Activated CD4-positive, alpha-beta T cell treated with anti-CD3 and anti-CD28 coated beads, Interleukin-2, amount 50 U/mL, for 16 hours (primary cell): Measurements from ENCODE around the gene KRT76.
A peak's percentile ranks its signal among the peaks of the same experiment; 100 is the strongest.

ENCODE experiments used
- DNase-seq: peaks from one replicate; pipeline ENCODE4 v3.0.0-alpha.2; 2020

Gene KRT76

DNA sequence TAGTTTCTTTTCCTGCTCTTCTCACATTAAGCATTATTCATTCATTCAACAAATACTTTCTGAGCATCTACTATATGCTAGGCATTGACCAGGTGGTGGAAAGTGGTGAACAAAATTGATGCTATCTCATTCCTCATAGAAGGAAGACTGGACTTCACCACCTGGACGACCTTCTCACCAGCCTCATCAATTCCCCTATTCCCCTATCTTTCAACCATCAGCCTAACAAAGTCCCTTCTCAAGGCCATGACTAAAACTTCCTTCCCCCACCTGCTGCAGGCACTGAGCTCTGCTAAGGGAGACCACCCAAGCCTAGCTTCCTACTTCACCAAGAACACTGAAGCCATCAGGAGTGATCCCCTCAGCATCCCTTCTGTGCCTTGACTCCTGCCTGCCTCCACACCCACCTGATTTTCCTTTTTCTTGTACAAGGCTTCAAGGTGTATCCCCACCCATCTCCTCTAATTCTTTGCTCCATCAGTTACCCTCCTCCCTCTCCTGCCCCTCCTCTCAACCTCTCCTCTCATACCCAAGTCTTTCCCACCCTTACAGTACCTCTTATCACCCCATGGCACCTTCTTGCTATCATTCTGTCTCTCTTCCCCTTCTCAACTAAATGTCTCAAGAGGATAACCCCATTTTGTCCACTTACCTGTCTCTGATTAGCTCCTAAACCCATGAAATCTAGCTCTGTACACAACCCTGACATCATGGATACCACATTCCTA lies 19.5 kb downstream of the KRT76 start:
- no peak for DNase-seq

DNA sequence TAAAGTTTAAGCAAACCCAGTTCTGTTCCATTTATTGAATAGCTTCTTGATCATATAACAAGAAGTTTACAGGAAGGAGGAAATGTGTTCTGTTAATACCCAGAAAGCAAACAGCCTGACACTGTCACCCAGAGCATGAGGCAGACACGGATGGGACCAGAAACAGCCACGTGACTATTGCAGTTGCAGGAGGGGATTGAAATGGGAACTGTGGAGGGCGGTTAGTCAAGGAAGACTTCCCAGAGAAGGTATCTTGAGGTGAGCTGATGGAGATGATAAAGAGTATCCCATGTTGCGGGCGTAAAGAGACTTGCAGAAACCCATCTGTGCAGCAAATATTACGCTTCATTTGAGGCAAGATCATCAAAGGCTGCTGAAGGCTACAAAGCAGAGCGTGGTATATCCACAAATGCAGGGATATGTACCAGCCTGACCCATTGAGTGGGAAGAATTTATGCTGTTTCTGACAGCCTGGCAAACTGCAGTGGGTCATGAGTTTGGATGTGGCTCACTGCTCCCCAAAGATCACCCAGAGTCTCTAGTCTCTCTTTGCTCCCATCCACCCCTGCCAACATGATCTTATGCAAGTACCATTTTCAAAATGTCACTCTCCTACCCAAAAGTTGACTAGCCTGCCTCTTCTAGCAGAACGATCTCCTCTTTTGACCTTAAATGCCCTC lies 20.7 kb downstream of the KRT76 start:
- DNase-seq: no peak

DNA sequence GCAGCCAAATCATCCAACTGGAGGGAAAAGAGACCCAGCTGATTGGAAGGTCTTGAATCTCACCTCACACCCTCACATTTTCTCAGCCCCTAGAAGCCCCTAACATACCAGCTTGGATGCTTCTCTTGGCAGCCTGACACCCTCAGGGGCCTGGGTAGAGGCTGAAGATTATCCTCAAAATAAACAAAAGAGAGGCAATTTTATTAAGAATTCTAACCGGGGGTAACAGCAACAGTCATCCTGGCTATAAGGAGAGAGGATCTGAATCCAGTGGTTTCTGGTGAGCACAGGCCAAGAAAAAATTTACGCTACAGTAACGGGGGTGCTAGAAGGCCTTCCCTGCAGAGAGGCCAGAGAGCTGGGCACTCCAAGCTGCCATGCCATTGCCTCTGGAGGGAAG lies 21.6 kb downstream of the KRT76 start:
- no peak for DNase-seq

DNA sequence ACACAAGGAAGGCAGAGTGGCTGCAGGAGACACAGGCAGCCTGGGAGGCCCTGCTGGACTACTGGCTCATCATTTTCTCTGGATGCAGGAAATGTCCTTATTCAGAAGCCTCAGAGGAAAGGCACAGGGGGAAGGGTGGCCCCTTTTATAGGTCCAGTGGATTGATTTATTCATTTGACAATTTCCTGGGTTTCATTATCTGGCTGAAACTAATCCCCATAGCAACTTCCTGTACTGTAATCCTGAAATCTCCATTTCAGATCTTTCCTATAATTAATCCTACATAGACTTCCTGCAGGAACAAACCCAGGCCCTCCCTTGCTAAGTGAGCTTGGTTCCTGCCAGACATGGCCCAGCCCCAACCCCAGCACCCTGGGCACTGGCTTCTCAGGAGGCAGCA lies 23.0 kb downstream of the KRT76 start:
- no peak for DNase-seq

DNA sequence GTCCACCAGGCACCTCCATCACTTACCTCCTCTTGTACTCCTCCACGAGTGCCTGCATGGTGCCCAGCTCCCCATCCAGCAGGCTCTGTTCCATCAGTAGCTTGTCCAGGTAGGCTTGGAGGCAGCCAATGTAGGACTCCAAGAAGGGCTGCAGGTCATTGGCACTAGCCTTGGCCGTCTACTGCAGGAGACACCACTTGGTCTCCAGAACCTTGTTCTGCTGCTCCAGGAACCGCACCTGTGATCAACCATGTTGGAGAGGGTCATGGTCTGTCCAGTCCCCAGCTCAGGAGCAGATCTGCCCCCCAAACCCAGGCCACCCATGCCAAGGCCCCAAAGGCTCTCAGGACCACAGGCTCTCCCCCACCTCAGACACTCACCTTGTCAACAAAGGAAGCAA lies 23.9 kb downstream of the KRT76 start:
- no peak for DNase-seq

DNA sequence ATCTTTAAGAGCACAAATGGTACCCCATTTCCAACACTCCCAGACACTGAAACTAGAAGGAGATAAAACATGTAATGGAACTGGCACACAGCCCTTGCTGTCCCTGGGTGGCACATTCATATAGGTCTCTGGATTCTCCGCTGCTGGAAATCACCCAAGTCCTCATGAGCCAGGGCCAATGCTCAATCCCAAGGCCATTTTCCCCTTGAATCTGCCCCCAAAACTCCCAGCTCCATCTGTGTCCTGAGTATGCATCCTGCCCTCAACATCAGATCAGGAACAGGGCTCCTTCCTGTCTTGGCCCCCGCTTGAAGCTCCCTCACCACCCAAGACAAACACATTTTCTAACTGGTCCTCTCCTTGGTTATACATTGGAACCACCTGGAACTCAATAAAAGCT lies 24.6 kb downstream of the KRT76 start:
- DNase-seq: no peak

DNA sequence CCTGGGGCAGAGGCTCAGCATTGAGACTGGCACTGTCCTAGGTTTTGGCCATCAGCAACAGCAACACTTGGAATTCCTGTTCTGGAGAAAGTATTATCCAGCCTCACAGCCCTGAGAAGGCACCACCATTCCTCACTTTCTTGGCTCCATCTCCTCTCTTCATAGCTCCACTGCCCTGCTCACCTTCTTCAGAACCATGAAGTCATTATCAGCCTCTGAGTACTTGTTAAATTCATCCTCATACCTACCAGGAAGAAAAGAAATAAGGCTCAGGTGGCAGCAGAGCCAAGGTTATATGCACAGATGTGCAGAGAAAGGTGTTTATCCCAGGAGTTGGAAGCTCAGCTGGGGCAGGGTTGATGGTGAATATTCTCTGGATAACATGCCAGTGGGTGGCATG lies 25.4 kb downstream of the KRT76 start:
- DNase-seq: no peak

DNA sequence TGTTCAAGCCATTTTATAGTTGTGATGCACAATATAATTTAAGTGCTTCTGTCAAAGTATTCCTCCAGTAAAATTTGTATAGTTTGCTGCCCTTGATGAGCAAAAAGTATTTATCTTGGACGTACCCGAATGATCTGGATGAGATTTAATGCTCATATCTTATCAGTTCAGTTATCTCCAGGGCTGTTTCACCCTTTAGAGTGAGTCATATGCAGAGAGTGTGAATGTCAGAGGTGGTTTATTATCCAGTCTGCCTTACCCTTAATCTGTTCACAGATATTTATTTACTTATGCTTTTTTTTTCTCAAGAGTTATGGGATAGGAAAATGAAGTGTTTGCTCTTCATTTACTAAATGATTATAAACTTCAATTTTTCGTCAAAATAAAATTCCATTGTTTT lies 26.6 kb downstream of the KRT76 start:
- DNase-seq: peak; percentile 1

DNA sequence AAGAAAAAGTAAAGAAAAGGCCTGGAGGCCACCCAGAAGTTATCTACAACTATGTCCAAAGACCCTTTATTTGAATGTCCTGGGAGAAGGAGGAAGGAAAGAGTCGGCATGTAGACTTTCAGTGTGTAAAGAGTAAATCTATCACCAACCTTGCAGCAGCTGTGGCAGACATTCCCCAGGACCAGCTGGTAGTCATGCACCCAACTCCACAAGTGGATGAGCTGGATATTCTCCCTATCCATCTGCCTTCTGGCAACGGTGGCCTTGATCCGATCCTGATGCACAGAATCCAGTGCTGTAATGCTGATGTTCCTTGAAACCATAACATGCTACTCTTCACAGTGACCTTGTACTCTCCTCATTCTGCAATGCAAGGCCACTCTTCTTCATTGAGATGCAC lies 27.3 kb downstream of the KRT76 start:
- DNase-seq: no peak

DNA sequence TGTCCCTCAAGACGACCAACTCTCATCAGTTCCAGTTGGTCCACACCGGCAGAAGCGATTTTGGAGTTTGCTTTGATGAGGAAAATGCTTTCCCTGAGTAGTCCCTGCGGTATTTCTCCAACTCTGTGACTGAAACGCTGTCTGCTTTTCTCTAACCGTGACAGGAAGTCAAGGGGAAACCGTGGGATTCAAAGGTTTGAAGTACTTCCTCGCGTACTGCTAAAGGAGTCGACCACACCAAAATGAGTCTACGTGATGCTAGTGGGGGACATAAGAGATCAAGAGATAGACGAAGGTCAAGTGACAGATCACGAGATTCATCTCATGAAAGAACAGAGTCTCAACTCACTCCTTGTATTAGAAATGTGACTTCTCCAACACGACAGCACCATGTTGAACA lies 28.6 kb downstream of the KRT76 start:
- DNase-seq: no peak

DNA sequence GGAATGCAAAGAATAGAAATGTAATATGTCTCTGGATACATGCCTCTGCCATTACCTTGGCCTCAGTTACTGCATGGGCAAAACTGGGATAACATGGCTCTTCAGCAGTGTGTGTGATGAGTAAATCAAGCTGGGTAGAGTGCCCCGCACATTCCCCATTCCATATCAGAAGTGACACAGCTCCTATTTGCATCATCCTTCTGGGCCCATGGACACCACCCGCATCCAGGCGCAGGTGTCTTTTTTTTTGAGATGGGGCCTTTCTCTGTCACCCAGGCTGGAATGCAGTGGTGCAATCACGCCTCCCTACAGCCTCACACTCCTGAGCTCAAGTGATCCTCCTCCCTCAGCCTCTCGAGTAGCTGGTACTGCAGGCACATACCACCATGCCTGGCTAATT lies 31.6 kb downstream of the KRT76 start:
- no peak for DNase-seq

DNA sequence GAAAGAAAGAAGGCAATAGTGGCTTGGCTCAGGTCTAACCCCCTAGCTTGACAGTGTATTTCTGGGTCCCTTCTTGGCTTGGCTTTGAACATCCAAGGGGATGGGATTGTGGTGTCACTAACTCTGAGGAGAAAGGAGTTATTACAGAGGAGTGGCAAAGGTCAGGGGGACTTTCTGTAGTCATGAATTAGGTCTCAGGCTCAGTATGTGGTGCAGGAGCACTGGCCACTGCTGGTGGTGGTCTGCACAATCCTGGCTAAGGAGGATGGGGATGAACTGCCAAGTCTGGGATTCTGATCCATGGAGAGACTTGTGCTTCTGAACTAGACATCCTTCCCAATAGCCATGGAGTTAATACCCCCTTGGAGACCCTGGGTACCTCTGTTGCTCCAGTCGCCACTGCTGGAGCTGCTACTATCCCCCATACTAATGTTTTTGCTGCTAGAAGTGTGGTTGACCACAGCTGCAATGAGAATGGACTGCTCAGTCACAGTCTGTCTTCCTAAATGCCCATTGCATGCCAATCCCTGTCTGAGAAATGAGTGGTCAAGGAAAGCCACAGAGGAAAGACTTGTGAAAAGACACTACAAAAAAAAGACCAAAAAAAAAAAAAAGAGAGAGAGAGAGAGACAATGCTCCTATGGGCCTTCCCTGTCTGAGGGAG lies 32.5 kb downstream of the KRT76 start:
- DNase-seq: no peak

DNA sequence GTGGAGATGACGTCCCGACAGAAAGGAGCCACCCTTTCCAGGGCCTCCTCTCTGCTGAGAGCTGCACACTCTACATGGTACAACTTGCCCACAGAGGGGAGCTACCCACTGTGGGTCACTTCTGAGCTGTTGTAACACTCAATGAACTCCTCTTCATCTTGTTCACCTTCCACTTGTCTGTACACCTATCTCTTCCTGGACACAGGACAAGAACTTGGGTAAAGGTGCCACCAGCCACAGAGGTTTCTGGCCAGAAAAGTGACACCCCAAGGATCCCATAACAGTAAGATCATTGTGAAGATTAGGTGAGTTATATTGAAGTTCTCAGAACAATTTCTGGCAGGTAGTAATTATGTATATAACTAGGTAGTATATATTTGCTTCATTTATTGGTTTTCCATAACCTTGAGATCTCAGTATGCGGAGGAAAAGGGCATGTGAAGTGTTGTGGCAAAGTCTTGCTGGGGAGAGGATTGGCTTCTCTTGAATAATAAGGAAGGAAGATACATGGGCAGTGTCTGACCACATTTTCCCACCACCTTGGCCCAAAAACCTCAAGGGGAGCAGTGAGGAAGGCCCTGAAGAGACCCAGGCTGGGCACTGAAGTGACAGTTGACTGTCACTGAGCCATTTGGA lies 34.2 kb downstream of the KRT76 start:
- DNase-seq: no peak

DNA sequence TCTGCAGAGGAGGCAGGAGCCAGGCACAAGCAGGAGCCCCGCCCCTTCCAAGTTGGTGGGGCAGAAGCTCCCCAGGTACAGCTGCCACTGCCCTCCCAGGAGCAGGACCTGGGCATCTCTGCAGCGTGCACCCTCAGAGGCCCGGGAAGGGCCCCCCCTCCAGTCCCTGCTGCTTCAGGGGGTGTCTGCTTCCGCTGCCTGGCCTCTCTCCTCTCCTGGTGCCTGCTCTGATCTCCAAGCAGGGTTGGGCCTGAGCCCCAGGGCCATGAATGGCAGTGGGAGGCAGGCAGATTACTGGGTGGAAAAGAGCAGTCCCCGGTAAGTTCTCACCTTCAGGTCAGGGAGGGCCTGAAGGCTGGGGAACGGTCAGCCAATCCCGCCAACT lies 35.0 kb downstream of the KRT76 start:
- DNase-seq: no peak

DNA sequence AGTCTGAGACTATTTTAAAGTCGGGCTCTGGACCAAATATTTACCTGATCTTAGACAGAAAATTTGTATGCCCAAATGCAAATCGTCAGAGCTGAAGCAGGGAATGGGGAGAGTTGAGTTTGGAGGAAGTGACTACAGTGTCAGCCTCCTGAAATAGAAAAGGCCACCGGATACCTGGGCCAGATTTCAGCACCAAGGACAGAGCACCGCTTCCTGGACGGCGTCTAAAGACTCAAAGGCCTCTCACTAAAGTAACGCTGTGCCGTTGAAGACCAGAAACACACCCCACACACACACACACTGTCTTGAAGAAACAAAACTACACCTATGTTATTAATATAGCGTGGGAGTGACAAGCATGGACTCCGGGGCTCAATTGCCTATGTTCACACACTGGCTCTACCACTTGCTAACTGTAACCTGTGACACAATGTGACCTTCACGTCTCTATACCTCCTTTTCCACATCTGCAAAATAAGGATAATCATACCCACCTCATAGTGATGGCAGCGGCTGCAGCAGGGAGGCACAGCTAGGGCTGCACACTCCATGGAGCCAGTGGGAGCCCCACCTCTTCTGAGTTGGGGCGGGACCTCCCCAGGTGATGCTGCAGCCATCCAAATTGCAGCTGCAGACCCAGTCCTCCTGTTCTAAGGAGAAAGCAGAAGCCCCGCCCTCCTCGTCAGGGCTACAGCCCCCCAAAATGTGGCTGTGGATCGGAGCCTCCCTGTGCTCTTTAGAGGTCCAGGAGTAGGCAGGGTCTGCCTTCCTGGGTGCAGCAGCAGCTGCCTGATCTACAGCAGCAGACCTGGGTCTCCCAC lies 35.6 kb downstream of the KRT76 start:
- DNase-seq: peak; percentile 52

DNA sequence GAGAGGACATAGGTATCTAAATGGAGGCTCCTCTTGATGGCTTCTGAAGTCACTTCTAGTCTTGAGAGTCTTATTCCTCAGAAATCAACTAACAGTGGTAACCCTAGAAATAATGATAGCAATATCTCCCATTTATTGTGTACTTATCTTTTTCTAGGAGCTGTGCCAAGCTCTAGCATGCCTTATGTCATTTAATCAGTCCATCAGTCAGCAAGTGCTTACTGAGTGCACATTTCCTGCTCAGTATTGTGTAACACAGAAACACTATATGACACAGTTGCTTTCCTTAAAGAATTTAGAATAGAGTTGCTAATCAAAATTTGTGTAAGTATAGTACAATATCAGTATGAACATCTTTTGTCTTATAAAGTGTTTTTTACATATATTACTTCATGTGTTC lies 36.6 kb downstream of the KRT76 start:
- no peak for DNase-seq

DNA sequence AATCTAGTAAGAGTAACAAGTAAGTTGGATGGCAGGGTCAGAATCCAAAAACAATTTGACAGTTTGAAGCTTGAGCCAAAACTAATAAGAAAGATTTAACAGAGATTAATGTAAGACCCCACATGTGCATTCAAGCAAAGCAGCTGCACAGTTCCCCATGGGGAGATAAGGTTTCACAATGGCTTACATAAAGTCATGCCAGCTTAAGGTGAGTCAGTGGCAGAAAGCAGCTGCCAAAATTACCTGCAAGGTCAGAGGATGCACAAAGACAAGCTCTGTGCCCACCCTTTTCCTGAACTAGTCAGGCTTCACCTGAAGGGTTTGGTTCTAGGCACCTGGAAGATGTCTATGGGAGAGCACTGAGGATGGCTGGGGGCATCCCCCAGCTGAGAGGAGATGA lies 37.2 kb downstream of the KRT76 start:
- DNase-seq: no peak

DNA sequence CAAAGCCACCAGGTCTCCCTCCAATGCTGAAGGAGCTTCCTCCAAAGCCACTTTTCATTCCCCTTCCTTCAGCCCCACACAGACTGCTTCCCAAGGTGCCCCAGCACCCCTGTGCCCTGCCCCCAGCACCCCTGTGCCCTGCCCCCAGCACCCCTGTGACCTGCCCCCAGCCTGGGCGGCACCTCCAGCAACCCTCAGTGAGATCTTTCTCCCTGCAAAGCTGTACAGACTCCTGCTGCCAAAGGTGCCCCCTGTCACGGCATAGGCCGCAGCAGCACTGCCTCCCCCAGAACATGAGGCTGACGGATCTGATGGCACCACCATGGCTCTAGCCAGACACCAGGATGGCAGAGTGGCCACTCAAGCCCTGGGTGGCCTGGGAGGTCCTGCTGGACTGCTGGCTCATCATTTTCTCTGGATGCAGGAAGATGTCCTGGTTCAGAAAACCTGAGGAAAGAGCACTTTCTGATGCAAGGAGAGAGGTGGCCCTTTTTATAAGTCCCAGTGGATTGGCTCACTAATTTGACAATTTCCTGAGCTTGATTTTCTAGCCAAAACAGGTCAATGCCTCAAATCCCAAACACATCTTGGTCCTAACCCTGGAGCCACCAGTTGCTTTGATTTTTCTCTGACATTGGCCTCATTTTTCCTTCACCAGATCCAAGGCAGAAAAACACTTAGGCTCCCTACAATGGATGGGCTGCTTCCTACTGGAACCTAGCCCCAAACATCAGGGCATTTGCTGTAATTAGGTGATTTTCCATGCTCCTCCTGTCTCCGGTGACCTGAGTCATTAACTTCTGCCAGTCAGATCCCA lies 41.1 kb downstream of the KRT76 start:
- DNase-seq: no peak

DNA sequence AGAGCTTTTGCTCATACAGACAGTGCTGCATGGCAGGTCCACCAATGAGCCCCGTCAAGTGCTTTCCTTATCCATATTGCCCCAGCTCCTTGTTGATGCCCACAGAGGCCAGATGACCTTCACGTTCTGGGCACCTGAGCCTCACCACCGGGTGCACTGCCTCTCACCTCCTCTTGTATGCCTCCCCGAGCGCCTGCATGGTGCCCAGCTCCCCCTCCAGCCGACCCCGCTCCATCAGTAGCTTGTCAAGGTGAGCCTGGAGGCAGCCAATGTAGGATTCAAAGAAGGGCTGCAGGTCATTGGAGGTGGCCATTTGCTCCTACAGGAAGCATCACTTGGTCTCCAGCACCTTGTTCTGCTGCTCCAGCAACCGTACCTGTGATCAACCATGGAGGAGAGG lies 42.0 kb downstream of the KRT76 start:
- DNase-seq: no peak

DNA sequence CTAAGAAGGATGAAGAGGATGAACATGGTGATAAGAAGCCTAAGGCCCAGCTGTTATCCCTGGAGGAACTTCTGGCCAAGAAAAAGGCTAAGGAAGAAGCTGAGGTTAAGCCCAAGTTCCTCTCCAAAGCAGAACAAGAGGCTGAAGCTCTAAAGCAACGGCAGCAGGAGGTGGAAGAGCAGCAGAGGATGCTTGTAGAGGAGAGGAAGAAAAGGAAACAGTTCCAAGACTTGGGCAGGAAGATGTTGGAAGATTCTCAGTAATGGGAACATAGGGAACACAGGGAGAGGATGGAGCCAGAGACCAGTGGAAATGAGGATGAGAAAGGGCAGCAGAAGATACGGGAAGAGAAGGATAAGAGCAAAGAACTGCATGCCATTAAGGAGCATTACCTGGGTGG lies 46.4 kb downstream of the KRT76 start:
- no peak for DNase-seq

DNA sequence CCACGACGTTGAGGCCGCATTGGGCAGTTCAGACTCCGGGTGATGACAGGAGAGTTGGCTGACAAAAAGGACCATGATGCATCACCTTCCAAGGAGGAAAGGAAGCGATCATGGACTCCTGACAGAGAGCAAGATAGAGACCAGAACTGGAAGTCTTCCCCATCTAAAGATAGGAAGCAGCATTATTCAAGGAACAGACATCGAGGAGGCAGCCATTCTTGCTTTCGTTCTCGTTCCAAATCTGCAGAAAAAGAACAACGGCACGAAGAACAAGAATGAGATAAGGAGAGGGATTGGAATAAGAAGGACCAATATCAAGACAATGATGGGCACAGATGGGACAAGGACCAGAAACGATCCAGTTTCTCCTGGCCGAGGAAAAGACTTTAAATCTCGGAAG lies 46.8 kb downstream of the KRT76 start:
- no peak for DNase-seq

DNA sequence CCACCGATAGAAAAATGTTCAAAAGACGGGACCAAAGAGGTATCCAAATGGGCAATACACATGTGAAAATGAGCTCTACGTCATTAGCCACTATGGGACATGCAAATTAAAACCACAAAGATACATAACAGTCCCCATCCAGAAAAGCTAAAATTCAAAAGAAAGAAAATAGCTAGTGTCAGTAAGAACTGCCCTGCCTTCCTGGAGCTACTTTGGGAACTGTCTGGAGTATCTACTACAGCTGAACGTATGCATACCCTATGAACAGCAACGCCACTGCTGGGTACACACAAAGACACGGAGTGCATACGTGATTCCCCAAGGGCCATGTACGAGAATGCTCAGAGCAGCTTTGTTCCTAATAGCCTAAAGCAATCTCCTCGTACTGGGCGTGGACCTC lies 48.0 kb downstream of the KRT76 start:
- no peak for DNase-seq
